HG03039 (cell line): ENCODE results near the gene HTR6.
"Not testable (repeated sequence)": the region's sequence is repeated elsewhere in the genome, so short reads cannot be mapped to it uniquely, and the experiment has no call there.

Source experiments
- ATAC-seq: cut with Tn5 transposase; IDR thresholded peaks from one replicate; pipeline ENCODE4 v1.9.1; 2021; ENCODE audit warnings: mild to moderate bottlenecking, moderate library complexity; ENCODE audit not compliant: unreplicated experiment

HTR6 gene

DNA sequence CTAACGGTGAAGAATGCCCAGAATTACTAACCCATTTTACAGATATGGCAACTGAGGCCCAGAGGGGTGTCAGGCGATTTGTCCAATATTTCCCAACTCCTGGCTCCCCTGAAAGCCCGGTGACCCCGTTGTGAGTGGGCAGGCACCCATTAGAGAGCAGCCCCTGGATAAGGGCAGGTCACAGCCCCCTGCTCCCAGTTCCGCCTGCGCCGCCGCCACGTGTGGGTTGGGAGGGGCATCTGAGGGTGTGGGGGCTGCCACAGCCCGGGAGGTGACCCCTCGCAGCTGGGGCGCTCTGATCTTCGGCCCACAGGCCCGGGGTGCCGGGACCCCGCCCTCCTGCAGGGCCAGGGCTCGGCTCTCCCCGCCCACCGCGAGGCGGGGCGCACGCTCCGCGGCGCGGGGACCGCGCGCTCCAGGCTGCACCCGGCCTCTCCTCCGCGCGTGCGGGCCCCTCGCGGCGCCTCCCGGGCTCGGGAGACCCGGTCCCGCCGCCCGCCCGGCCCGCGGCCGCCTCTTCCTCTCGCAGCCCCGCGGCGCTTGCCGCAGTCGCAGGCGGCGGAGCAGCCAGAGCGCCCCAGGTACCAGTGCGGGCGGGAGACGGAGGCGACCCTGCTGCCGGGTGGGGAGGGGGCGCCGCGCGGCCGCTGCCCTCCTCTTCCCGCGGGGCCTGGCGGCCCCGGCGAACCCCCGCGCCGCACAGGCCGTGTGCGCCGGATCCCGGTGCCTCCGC is at the start of gene HTR6:
HTR6 (plus strand) TSS at position 423 of the 733 bp plus-strand sequence. CDS start 879 bp downstream, outside the sequence.
- ATAC-seq, result no peak

DNA sequence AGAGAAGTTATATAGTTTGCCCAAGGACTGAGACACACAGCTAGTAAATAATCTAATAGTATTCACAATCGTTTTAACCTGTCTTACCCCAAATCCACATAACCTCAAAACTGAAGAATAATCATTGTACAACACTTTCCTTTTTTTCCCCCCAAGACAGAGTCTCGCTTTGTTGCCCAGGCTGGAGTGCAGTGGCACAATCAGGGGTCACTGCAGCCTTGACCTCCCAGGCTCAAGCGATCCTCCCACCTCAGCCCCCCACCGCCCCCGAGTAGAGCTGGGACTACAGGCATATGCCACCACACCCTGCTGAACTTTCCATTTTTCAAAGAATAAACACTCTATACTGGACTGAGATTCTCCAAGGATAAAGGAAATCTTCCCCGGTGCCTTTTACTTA is 49.2 kb upstream of the HTR6 start:
- ATAC-seq, result no peak

DNA sequence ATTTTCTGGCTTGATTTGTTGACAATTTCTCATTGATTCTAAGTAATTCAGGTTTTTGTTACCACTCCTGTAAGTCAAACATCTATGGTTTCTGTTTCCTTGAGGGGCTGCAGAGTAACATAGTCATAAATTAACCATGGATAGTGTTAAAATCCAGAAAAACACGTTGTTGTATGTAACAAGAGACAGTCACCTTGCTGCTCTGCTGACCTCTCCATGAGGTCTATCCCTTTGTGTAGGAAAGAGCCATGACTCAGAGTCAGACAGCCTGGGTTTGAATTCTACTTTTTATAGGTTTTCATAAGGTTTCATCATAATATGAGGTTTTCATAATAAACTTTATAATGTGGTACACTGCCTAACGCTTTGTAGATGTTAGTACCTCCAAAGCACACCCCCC is 48.2 kb upstream of the HTR6 start:
- no peak for ATAC-seq

DNA sequence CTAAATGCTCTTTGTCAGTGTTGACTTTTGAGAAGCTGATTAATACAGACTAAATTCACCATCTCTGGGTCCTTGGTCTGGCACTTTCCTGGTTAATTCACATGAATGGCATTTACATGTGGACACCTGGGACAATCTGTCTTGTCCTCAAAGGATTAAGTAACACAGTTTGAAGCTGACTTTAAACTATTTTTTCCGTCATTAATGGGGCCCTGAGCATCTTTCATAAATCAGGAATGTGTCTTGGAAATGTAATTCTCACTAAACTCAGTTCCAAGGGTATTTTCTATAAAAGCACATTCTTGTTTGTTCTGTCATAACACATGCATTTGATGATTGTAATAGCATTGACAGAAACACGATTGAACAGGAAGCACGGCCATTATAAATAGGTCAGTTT is 47.3 kb upstream of the HTR6 start:
- no peak for ATAC-seq

DNA sequence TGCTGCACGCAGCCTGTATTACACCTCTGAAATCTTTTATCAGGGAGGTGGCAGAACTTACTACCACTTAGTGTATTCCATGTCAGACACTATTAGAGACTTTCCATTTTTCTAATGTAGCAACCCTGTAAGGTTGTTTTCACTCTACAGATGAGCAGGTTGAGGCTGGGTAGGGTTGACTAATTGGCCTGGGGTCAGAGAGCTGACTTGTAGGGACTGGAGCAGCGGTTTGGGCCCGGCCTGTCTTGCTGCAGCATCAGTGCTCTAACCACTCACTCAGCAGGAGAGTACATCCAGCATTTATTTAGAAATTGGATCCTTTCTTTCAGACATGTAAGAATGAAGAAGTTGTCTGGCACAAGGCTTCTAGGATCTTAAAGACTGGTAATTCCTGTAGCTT is 46.2 kb upstream of the HTR6 start:
- no peak for ATAC-seq

DNA sequence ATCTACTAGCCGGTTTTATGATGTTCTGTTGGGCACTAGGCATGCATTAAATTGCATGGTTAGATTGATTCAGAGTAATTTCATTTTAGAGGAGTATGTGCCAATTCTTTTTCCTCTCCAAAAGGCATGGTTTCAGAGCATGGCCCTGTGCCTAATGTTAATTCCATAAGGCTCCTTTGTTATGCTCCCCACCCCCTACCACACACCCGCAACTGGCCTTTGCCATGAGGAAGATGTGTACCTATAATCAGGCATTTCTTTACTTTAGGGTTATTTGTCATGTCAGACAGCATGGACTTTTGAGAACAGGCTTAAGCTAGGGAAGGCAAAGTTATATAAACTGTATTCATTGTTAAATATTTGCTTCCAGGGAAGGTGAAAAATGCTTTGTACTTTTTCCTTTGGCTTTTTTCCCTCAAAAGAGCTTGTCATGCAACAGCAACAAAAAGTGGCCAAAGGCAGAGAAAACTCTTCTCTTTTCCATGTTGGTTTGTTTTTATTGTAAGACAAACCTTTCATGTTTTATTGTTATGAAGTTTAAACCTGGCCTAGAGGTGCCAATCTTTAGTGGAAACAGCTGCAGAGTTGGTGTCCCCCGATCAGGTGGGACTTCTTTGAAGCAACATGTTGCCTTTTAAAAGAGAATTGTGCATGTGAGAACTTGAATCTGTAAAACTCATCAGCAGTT is 44.8 kb upstream of the HTR6 start:
- ATAC-seq, result no peak

DNA sequence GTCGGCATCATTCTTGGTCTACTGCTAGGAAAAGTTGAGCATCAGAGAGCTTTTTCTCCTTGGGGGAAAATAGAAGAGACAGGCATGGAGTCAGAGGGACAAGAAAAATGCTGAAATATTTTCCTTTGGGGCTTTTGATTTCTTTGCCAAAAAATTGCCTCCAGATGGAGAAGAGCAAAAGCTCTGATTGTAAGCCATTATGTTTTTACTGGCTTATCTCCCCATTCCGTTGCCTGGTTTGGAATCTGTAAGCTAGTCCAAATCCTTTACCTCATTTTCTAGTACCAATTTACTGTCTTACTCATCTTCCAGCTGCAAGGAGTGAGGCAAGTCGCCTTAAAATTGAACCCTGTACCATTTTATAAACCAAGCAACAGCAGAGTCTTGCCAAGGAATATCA is 43.9 kb upstream of the HTR6 start:
- ATAC-seq, result no peak

DNA sequence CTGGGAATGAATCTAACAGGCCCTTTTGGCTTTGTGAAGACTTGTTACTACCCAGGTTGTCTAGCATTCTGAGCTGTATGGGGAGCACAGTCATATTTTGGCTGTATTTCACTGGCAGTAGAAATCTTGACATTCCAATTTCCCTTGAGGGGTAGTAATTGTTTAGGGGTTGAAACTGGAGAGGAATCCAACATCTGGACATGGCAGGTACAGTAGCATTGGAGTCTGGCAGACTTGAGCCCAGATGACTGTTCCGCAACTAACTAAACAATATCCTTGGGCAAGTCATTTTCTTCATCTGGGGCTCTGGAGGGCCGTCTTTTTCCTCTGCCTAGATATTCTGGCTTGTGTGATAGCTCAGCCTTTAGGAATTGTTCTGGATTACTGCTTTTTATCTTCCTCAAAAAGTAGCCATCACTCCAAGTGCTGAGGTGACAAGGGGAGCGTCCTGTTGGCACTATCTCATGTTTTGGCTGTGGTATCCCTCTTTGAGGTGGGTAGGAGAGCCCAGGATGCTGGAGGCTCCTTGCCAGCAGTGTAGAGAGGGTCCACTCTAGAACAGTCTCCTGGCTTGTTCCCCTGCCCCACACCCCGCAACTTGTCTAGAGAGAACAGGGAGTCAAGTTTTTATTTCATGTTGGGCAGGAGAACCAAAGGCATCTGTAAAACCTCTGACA is 43.3 kb upstream of the HTR6 start:
- no peak for ATAC-seq

DNA sequence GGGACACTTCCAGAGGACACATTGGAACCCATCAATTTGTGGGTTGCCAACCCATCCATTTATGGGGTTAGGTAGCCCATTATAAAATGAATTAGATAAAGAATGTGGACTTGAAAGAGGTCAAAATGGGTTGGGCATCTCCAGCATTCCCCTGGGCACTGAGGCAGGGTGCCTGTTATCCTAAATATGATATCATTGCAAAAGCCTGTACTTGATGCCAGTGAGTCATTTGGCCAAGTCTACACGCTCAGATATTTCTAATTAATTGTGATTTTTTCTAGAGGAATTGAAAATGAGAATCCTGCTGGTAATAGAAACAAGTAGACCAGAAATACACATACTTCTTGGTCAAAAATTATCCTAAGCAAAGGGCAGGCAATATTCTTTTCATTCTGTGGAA is 42.5 kb upstream of the HTR6 start:
- ATAC-seq, result no peak

DNA sequence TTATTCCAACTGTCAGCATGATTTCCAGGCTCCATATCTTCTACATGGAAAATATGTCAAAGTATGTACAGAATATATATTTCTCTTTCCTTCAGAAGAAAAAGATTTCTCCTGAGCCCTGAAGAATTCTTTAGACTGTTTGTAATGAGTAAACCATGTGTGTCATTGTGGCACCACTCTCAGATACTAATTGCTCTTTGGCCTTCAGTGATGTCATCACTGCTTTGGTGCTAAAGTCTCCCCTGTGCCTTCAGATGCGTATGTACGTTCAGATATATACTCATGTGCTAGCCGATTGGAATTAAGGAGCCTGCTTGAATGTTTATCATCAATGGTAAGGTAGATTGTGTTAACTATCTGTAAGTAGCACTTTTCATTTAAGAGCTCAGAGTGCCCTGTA is 41.2 kb upstream of the HTR6 start:
- no peak for ATAC-seq

DNA sequence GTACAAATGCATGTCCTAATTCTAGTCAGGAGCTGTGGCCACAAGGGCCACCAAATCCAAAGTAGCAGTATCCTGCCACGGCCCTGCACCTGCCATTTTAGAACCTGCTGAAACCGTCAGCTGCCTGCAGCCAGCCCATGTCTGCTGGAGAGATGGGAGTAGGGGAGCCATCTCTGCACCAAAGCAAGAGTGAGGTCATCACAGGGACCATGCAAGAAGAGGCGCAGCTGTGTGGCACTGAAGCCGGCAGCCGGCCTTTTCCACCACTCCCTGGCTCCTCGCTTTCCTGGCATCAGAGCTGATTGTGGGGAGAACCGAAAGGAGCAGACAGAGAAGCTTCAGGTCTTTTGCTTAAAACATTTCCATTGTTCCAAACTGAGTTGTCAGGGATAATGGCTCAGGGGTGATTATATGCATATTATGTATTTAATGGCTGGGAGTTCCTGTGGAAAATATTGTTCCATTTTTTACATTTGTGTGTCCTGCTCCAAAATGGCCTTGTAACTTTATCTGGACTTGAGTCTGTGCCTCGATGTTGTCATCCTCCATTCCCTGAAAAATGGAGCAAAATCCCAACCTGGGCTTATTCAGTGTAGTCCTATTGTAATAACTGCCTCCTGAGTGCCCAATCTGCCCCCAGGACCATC is 39.3 kb upstream of the HTR6 start:
- ATAC-seq, result no peak

DNA sequence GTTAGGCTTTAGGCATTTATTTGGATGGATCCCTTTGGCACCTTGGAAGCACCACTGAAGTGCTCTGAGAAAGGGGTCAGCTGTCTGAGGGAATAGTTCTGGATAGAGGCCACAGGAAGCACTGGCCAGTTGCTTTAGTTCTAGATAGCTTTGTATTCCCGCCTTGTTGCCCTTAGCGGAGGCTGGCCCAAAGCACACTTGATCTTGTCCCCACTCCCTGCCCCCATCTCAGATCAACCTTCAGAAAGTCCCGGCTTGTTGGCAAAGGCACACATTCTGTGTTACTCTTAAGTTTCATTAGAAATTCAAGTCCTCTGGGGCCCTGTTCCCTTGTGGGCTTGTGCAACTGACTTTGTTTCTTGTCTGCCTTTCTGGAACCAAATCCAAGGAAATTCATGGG is 35.8 kb upstream of the HTR6 start:
- ATAC-seq, result no peak

DNA sequence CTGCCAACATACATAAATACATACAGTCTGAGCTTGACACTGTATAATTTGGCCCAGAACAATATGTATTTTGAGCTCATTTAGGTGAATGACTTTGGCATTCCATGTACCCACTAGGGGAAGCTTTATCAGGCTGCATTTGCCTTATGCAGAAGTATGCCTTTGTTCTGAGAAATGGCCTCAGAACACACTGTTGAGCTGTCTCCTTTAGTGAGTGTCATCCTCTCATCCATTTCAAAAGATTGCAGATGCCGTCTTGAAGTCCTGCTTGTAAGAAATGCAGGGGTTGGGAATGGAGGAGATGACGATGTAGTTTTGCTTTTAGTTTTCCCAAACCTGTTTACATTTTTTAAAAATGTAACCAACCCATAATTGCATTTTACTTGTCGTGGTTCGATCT is 35.3 kb upstream of the HTR6 start:
- ATAC-seq, result no peak

DNA sequence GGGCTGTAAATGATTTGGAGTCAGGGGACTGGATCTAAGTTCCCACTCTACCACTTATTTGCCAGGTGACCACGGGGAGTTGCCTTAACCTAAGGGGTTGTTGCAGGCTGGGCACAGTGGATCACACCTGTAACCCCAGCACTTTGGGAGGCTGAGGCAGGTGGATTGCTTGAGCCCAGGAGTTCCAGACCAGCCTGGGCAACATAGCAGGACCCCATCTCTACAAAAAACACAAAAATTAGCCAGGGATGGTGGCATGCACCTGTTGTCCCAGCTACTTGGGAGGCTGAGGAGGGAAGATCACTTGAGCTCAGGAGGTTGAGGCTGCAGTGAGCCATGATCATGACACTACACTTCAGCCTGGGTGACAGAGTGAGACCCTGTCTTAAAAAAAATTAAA is 34.5 kb upstream of the HTR6 start:
- not testable (repeated sequence) for ATAC-seq

DNA sequence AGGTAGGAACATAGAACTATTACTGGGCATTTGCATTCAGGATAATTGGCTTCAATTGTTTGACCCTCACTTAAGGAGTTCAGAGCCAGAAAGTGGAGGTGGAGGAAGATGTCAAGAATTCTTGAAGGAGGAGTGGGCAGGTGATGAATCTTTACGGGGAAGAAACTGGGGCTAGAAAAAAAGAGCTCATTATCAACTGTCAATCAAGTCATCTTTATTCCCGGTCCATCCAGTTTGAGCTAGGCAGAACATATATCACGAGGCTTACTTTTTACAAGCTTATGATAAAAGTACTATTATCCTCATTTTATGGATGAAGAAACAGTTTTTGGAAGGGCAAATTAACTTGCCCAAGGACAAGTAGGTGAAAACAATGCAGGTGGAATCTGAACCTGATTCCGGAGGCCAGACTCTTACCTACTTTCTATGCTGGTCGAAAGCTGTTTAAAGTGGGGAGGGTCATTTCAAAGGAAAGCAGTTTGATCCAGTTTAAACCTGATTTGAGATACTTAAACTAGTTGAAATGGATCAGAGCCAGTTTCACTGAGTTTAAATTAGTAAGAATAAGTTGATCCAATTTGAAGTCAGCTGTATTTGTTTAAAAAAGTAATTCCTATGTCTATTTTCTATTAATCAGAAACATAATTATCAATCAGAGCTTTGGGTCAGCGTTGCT is 33.8 kb upstream of the HTR6 start:
- ATAC-seq, result no peak

DNA sequence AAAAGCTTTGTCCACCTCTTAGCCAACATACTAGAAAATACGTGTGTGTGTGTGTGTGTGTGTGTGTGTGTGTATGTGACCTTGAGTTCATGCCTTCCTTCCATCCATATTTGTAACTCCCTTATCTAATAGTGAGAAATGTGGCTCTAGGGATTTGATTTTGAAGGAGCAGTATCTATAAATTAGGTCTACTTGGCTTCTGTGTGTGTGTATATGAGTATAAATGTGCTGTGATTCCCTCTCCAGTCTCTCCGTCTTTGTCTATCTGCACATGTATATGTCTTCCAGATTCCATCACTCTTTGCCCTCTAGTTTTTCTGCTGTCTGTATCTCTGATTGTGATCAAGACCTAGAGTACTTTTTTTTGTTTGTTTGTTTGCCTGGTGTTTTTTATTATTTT is 32.5 kb upstream of the HTR6 start:
- no peak for ATAC-seq

DNA sequence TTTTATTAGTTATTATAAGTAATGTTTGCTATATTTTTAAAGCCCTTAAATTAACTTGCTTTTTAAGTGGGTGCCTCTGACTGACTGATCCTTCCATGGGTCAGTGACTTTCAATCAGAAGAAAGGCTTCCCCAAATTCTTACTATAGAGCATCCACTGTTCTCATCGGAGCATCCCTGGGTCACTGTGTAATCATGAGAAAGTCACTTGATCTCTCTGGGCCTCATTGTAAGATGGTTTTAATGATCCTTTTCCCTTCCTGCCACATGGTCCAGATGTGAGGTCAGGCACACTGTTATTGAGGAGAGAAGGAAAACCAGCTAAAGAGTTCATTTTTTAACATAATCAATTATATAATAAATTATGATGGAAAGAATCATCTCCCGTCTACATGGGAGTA is 31.6 kb upstream of the HTR6 start:
- no peak for ATAC-seq

DNA sequence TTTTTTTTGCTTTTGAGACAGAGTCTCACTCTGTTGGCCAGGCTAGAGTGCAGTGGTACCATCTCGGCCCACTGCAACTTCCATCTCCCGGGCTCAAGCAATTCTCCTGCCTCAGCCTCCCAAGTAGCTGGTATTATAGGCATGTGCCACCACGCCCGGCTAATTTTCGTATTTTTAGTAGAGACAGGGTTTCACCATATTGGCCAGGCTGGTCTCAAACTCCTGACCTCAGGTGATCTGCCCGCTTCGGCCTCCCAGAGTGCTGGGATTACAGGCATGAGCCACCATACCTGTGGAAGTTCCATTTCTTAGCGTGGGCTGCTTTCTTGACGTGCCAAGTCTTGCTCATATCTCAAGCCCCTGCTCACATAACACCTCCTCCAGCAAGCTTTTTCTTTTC is 29.6 kb upstream of the HTR6 start:
- ATAC-seq, result not testable (repeated sequence)

DNA sequence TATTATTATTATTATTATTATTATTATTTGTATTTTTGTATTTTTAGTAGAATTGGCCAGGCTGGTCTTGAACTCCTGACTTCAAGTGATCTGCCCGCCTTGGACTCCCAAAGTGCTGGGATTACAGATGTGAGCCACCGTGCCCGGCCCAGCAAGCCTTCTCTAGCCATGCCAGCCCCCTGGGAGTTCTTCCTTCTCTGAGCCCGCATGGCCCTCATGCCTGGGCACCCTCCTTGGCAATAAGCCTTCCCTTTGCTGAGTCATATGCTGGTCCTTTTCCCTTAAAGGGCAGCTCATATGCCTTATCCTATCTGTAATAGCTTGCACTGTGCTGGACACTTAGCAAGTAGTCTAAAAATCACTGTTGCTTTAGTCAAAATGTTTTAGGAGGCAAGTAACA is 29.0 kb upstream of the HTR6 start:
- ATAC-seq, result no peak

DNA sequence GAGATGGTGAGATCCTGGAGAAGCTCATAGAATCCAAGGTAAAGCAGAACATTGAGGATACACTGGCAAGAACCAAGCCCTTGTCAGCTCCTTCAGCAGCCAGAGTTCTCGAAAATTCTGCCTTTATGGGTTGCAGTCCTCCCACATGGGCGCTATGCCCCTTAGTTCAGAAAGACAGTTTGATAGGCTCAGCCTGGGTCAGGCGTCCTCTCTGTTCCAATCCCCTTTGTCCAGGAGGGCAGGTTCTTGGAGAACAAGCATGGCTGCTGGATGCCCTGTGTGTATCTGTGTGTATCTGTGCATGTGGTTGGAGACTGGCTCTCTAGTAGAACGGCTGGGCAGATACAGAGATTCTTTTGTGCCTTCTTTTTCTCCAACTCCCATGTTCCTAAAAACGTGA is 28.6 kb upstream of the HTR6 start:
- ATAC-seq, result no peak

DNA sequence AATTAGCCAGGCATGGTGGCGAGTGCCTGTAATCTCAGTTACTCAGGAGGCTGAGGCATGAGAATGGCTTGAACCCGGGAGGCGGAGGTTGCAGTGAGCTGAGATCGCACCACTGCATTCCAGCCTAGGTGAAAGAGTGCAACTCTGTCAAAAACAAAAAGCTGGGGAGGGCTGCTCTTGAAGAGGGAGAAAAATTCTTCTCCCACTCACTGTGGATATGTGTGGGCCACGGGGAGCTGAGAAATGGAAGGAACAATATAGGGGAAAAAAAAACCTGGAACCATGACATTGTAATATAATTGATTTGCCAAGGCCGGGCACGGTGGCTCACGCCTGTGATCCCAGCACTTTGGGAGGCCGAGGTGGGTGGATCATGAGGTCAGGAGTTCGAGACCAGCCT is 27.9 kb upstream of the HTR6 start:
- not testable (repeated sequence) for ATAC-seq
